Duodenal mucosa (tissue), 2 donors: Measurements from ENCODE around the gene GCNT4.
A peak's percentile ranks its signal among the peaks of the same experiment; 100 is the strongest.
"Not testable (repeated sequence)": the region's sequence is repeated elsewhere in the genome, so short reads cannot be mapped to it uniquely, and the experiment has no call there.

Experiments used
- H3K27ac ChIP-seq: one replicate; pipeline ENCODE4 v1.7.0; 2013; ENCODE audit warnings: low read depth, low read length
- H3K27me3 ChIP-seq, 2 donors: one replicate each; pipeline ENCODE4 v1.7.0; 2013; ENCODE audit warnings: low read length in 2 of 2, control low read depth in 1 of 2; ENCODE audit not compliant: insufficient read depth in 2 of 2, control insufficient read depth in 1 of 2
- H3K36me3 ChIP-seq, 2 donors: one replicate each; pipeline ENCODE4 v1.7.0; 2013; ENCODE audit warnings: low read length in 2 of 2, control low read depth in 1 of 2; ENCODE audit not compliant: insufficient read depth in 2 of 2, control insufficient read depth in 1 of 2
- H3K4me1 ChIP-seq, 2 donors: one replicate each; pipeline ENCODE4 v1.7.0; 2013; ENCODE audit warnings: low read length in 2 of 2, control low read depth in 1 of 2; ENCODE audit not compliant: insufficient read depth in 2 of 2, control insufficient read depth in 1 of 2
- H3K4me3 ChIP-seq, 2 donors: one replicate each; pipeline ENCODE4 v1.7.0; 2013; ENCODE audit warnings: low read length in 2 of 2, low read depth in 1 of 2
- H3K9ac ChIP-seq, 2 donors: one replicate each; pipeline ENCODE4 v1.7.0; 2013; ENCODE audit warnings: low read length in 2 of 2, low read depth in 1 of 2
- H3K9me3 ChIP-seq, 2 donors: one replicate each; pipeline ENCODE4 v1.7.0; 2013; ENCODE audit warnings: low read length in 2 of 2, control low read depth in 1 of 2; ENCODE audit not compliant: control insufficient read depth in 1 of 2

GCNT4 gene

DNA sequence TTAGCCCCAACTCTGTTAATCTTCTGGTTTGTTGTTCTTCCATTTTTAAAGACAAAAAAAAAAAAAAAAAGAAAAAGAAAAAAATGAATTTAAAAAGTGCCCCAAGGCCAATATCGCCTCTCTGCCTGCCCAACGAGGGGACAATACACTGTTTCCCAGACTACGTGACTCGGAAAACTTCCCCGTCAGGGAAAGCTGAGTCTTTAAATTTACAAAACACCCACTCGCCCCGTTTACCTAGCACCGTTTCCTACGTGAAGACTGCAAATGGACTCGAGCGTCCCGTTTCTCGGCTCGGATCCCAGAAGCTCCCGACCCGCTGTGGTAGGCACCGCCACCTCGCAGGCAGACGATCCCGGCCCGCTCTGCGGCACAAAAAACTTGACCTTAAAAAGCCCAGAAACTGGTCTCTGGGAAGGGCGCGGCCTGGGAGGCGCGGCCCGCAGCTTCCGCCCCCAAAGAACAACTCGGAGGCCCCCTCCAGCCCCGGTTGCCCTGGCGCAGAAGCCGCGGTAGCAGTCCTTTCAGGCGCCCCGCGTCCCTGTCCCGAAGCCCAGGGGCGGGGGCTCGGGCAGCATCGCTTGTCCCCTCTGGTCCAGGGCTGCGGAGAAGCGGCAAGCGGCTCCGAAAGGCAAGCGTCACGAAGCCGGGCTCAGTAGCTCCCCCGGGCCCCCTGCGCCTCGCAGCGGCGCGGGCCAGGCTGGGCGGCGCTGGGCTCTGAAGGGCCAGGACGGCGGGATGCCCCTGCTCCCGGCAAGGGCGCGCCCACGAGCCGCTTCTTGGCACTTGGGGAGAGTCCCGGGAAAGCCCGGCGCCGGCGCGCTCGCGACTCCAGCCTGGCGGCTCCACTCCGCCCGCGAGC is at the start of gene GCNT4:
Gene GCNT4, minus strand, starts transcription at position 367 of the 862 bp plus-strand sequence. CDS start 22,521 bp downstream, outside the sequence.
- H3K36me3 ChIP-seq = peaks cover 0 to 6% of the 10 kb centered on the region in 2 donors
- peak within 1 kb of the TSS; percentile 82 for H3K27ac ChIP-seq
- peak within 1 kb of the TSS; percentile 72 to 82 for H3K4me3 ChIP-seq
- no peaks in the 10 kb centered on the region for H3K27me3 ChIP-seq
- H3K9ac ChIP-seq = peak within 1 kb of the TSS; percentile 66 to 87
- H3K4me1 ChIP-seq = peaks cover 39 to 50% of the 10 kb centered on the region in 2 donors
- no peaks in the 10 kb centered on the region for H3K9me3 ChIP-seq

GRCh38 chr5:75095956-75096355 is 43.6 kb upstream of the GCNT4 start:
- not testable (repeated sequence) for H3K4me3 ChIP-seq, H3K27me3 ChIP-seq, H3K27ac ChIP-seq, H3K36me3 ChIP-seq, H3K9me3 ChIP-seq, H3K9ac ChIP-seq, H3K4me1 ChIP-seq

DNA sequence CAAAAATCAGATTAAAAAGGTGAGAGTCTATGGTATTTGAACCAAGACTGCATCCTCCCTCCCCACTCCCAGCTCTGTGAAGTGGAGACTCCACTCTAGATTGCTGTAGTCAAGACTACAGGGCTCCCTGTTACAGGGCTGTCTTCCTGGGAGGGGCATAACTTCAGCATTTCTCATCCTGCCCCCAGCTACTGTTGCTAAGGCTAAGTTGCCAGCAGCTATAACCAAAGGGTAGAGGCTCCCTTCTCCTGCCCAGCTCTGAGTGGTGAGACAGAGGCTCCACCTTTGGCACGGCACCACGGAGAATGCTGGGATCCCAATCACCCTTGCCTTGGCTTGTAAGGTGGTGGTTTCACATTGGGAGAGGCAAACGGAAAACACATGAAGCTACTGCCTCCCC is 39.2 kb upstream of the GCNT4 start:
- no peak overlapping the region for H3K9ac ChIP-seq
- no peak overlapping the region for H3K27ac ChIP-seq

GRCh38 chr5:75089662-75090061 is 37.3 kb upstream of the GCNT4 start:
- no peaks in the 10 kb centered on the region for H3K4me1 ChIP-seq
- no peaks in the 10 kb centered on the region for H3K36me3 ChIP-seq
- H3K27ac ChIP-seq = no peak overlapping the region
- no peaks in the 10 kb centered on the region for H3K9me3 ChIP-seq
- H3K4me3 ChIP-seq = no peak overlapping the region
- H3K27me3 ChIP-seq = no peaks in the 10 kb centered on the region
- H3K9ac ChIP-seq = no peak overlapping the region

More for the DNA sequence above, 39.2 kb upstream of the GCNT4 start:
- Histone ChIP-seq H3K4me3 (no peak overlapping the region), H3K9me3 (no peaks in the 10 kb centered on the region), H3K36me3 (no peaks in the 10 kb centered on the region), H3K4me1 (no peaks in the 10 kb centered on the region), H3K27me3 (no peaks in the 10 kb centered on the region)

DNA sequence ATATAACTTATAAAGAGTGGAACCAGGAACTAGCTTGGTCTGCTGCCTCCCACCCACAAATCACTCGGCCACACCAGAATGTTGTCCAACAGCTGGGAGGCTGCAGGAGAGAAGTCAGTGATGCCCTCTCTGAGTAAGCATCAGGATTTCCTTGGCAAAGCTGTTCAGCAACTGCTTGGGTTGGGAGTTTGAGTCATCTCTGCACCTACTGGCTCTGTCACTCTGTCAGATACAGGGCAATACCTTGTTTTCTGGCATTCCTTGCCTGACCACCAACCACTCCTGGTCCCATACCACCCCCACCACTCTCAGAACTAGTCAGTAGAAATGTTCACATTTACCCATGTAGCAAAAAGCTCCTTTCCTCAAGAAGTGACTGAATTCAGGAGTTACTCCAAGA is 36.8 kb upstream of the GCNT4 start:
- H3K27ac ChIP-seq = no peak overlapping the region
- H3K9me3 ChIP-seq = no peaks in the 10 kb centered on the region
- no peak overlapping the region for H3K4me3 ChIP-seq
- no peaks in the 10 kb centered on the region for H3K27me3 ChIP-seq
- no peaks in the 10 kb centered on the region for H3K4me1 ChIP-seq
- H3K36me3 ChIP-seq = no peaks in the 10 kb centered on the region
- H3K9ac ChIP-seq = no peak overlapping the region

DNA sequence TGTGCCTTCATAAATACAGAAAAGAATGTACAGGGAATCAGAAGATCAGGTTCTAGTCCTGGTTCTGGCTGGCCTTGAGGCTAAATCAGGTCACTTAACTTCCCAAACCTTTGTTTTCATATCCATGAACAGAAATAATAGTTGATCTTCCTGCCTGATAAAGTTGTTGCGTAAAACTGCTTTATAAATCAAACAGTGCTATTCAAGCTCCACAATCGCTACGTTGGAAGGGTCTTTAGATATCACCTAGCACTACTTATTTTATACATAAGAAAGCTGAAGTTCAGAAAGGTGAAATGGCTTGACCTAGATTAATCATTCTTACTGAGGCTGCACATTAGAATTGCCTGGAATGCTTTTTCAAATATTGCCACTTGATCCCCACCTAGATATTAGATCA is 36.3 kb upstream of the GCNT4 start:
- H3K9ac ChIP-seq = no peak overlapping the region
- H3K36me3 ChIP-seq = no peaks in the 10 kb centered on the region
- no peaks in the 10 kb centered on the region for H3K27me3 ChIP-seq
- no peak overlapping the region for H3K4me3 ChIP-seq
- no peaks in the 10 kb centered on the region for H3K4me1 ChIP-seq
- H3K27ac ChIP-seq = no peak overlapping the region
- no peaks in the 10 kb centered on the region for H3K9me3 ChIP-seq

- no peak overlapping the region for H3K9ac ChIP-seq
- H3K4me3 ChIP-seq = no peak overlapping the region
- no peaks in the 10 kb centered on the region for H3K4me1 ChIP-seq
- no peak overlapping the region for H3K27ac ChIP-seq
- no peaks in the 10 kb centered on the region for H3K36me3 ChIP-seq
- H3K27me3 ChIP-seq = no peaks in the 10 kb centered on the region
- no peaks in the 10 kb centered on the region for H3K9me3 ChIP-seq
Measured at GRCh38 chr5:75081510-75081909, 29.2 kb upstream of the GCNT4 start.

GRCh38 chr5:75079346-75079745 is 27.0 kb upstream of the GCNT4 start:
- H3K4me3 ChIP-seq, H3K27ac ChIP-seq, H3K9me3 ChIP-seq, H3K36me3 ChIP-seq, H3K4me1 ChIP-seq, H3K9ac ChIP-seq, H3K27me3 ChIP-seq: not testable (repeated sequence)

GRCh38 chr5:75078027-75078426 is 25.7 kb upstream of the GCNT4 start:
- Histone ChIP-seq H3K27me3 (no peaks in the 10 kb centered on the region), H3K27ac (no peak overlapping the region), H3K4me3 (no peak overlapping the region), H3K9ac (no peak overlapping the region), H3K4me1 (no peaks in the 10 kb centered on the region), H3K9me3 (no peaks in the 10 kb centered on the region), H3K36me3 (no peaks in the 10 kb centered on the region)

- no peak overlapping the region for H3K9ac ChIP-seq
- peaks cover 0 to 3% of the 10 kb centered on the region in 2 donors for H3K4me1 ChIP-seq
- H3K4me3 ChIP-seq = no peak overlapping the region
- no peaks in the 10 kb centered on the region for H3K9me3 ChIP-seq
- H3K27ac ChIP-seq = no peak overlapping the region
- H3K36me3 ChIP-seq = no peaks in the 10 kb centered on the region
- no peaks in the 10 kb centered on the region for H3K27me3 ChIP-seq
Measured at GRCh38 chr5:75072061-75072460, 19.7 kb upstream of the GCNT4 start.
